Fibroblast of skin of left biceps (primary cell): ENCODE measurements around the gene HPX.

Experiments
- DNase-seq, 2 experiments: peaks; one replicate each; pipeline ENCODE4 v3.0.0-alpha.2; 2013; ENCODE audit warnings: low read depth in 2 of 2

Gene HPX, protein sequence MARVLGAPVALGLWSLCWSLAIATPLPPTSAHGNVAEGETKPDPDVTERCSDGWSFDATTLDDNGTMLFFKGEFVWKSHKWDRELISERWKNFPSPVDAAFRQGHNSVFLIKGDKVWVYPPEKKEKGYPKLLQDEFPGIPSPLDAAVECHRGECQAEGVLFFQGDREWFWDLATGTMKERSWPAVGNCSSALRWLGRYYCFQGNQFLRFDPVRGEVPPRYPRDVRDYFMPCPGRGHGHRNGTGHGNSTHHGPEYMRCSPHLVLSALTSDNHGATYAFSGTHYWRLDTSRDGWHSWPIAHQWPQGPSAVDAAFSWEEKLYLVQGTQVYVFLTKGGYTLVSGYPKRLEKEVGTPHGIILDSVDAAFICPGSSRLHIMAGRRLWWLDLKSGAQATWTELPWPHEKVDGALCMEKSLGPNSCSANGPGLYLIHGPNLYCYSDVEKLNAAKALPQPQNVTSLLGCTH

DNA sequence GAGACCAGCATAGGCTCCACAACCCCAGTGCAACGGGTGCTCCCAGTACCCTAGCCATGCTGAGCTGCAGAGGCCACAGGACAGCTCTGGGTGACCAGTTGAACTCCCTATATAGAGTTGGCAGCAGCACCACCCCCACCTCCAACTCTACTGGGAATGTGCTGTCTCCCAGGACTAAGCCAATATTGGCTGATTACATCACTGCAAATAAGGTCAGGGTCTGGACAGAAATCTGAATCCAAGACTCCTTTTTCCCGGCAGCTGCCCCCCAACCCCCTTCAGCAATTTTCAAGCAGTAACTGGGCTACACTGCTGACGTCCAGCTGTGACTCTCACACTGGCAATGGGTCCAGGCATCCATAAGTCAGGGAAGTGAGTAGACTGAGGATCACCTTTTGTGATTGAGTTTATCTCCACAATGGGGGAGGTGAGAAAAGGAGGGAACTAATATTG, at the start of gene HPX:
Gene HPX (minus strand): TSS at position 82 of the 453 bp plus-strand sequence. CDS start 24 bp downstream, at position 58.
- no peak for DNase-seq

DNA sequence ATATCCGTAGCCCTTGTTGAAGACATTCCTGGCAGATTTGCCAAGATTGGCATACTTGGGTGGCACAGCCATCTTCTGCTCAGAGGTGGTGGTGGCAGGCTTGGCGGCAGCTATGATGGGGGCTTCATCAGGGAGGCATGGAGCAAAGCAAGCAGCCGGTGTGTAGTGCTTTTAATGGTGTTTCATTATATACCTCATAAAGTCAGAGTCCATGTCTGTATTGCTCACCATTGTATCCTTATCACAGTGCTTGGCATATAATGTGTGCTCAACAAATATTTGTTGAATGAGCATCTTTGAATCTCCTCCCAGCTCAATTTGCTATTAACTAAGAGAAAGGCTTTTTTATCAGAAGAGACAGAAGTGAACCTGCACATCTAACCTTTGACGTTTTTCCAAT, 48.5 kb upstream of the HPX start:
- no peak for DNase-seq

DNA sequence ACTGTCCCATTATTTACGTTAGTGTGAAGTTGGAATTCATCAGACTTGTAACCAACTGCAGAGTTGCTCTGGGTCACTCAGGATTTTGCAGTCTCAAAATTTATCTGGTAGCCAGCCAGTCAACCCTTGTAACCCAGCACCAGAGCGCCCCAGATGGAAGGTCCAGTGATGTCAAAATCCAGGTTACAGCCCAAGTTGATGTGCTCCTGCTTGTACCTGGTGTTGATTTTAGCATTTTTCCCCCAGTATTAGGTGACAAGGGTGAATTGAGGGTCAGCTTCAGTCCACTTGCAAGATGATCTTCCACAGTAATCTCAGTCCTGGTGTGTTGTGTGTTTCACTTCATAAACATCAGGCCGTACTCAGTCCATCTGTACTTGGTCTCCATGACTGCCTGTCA, 48.0 kb upstream of the HPX start:
- DNase-seq, result no peak

DNA sequence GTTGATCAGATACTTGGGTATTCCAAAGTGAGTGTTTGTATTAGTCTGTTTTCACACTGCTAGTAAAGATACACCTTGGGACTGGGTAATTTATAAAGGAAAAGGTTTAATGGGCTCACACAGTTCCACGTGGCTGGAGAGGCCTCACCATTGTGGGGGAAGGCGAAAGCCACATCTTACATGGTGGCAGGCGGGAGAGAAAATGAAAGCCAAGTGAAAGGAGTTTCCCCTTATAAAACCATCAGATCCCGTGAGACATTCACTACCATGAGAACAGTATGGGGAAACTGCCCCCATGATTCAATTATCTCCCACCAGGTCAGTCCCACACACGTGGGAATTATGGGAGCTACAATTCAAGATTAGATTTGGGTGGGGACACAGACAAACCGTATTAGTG, 47.6 kb upstream of the HPX start:
- no peak for DNase-seq

DNA sequence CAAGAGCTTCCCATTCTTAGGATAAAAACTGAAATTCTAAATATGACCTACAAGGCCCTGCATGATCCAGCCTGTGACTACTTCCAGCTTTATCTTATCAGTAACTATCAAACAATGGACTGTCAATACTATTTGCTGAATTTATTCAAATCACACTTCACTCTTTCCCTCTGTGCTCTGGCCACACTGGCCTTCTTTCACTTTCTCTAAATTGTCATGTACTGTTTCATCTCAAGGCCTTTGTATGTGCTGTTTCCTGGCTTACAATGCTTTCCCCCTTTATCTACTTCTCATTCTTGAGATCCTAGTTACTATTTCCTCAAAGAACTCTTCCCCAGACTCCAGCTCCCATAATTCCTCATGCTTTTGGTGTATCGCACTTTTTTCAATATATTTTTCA, 46.2 kb upstream of the HPX start:
- DNase-seq, result no peak

DNA sequence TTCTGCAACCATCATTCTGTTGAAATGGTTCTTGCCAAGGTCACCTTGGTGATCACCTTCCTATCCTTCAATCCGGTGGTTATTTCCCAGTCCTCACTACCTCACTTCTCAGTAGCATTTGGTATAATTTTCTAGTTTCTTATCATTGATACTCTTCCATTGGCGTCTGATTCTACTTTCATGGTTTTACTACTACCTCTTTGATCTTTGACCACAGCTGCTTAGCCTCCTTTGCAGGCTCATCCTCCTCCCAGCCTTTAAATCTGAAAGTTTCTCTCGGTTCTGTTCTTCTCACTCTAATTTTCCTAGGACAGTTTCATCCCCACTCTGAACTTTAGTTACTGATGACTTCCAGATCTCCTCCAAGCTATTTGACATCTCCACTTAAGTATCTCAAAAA, 45.5 kb upstream of the HPX start:
- DNase-seq, result no peak

DNA sequence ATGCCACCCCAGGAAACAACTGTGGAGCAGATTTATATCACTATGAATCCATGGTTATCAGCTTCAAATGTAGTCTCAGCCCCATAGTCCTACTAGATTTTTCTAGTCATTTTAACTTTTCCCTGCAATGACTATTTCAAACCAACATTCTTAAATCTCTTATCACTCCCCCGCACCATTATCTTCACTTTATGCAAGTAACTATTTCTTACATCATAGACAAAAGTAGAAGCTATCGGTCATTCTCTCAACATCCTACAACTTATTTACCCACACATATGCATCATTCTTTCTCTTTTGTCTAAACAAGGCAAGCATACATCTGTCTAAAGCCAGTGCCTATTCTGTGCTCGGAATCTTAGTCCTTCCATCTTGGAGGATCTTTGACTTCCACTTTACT, 44.9 kb upstream of the HPX start:
- DNase-seq, result no peak

DNA sequence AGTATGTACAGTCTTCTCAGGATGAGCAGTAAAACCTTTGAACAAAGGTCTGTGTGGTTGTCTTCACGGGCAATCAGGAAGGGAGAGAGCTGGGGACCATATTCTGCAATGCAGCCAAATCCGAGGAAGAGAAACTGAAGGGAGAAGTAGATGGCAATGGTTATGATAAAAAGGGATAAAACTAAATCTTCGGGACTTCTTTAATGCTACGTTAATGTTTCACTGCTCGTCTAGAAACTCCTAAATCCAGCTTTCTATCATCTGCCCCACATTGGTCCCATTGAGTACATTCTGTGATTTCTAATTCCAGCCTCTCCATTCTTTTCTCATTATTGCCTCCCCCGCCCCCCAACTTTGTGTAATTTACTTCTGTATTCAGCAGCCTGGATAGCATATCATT, 42.2 kb upstream of the HPX start:
- DNase-seq, result no peak

DNA sequence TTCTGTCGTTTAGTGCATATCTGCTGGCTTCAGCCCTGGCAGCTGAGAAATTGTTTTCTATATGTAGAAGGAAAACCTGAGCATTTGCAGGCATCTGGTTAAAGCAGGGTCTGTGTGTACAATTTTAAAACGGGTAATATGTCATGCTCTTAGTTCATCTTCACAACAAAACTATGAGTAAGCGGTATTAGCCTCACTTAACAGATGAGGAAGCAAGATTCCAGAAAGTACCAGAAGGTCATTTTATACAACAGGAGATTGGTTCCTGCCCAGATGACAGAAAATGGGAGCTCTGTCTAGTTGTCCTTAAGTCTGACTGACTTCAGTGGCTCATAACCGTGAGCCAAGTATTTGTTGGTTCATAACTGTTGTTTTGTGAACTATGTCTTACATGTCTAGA, 41.7 kb upstream of the HPX start:
- DNase-seq, result no peak

DNA sequence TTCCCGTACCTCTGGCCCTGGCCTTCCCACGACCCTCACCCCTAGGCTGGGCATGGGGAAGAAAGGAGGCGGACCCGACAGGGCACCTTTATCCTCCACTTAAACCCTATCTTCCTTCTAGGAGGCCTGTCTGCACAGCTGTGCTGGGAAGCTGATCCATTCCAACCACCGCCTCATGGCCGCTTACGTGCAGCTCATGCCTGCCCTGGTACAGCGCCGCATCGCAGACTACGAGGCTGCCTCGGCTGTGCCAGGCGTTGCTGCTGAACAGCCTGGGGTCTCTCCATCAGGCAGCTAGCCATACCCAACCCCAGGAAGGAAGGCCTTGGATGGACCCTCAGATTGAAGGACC, 41.1 kb upstream of the HPX start:
- no peak for DNase-seq

DNA sequence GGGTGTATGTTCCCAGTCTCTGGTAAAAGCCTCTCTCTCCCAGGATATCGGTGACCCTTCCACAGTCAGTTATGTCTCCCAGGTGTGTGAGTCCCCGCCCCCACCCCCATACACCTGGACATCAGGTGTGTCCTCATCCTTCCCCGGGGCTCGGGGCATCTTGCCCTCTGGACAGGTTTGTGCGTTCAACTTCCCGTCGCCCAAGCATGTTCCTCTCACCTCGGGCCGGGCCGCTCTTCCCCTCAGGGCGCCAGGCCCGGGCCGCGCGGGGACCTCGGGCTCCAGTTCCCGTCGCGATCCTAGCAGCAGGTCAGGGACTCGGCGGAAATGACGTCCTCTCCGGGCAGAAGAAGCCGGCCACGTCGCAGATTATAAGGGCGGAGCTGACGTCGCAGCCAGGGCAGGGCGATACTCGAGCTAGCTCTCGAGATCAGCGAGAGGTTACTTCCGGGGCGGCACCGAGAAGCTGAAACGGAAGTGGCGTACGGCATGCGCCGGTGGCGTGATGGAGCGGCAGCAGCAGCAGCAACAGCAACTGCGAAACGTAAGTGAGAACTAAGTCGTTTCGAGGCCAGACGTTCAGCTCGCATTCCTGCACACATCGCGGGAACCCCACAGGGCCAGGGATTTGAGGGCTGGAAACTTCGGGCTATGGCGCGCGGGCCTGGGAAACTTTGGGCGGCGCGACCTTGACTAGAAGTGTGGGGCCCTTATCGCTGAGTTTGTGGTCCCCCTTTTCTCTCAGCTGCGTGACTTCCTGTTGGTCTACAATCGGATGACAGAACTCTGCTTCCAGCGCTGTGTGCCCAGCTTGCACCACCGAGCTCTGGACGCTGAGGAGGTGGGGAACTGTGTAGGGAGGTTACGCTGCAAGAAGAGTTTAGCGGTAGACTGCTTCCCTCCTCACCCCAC, 40.5 kb upstream of the HPX start, which contains the start of the genes ARFIP2 and TIMM10B:
Gene ARFIP2 (minus strand): TSS at position 320 of the 912 bp plus-strand sequence. CDS start 910 bp downstream, outside the sequence.
Gene TIMM10B (plus strand): TSS at position 490 of the 912 bp plus-strand sequence. CDS start 16 bp downstream, at position 506.
- DNase-seq, result peak; percentile 89 to 93

DNA sequence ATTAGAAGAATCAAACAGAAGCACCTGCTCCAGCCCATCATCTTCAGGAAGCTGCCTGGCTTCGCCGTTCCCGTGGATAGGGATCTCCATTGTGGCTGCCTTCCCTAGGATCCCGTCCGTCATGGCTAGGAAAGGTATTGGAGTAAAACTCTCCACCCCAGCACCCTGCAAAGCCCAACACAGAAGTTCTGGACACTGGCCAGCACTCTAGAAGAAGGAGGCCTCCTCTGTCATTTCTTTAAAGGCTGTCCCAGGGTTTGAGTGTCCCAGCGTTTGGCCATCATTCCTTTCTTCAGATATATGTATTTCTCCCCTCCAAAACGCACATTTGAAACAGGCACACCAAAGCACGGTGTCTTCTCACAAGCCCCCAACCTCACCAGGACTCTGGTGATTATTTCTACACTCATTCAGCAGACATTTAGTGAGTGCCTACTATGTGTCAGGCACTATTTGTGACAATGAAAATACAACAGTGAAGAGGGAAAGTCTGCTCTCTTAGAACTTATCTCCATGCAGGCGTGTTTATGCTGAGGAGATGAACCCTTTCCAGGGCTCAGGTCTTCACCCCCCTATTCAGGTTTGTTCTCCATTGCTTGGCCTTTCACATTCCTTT, 39.6 kb upstream of the HPX start:
- DNase-seq, result no peak

DNA sequence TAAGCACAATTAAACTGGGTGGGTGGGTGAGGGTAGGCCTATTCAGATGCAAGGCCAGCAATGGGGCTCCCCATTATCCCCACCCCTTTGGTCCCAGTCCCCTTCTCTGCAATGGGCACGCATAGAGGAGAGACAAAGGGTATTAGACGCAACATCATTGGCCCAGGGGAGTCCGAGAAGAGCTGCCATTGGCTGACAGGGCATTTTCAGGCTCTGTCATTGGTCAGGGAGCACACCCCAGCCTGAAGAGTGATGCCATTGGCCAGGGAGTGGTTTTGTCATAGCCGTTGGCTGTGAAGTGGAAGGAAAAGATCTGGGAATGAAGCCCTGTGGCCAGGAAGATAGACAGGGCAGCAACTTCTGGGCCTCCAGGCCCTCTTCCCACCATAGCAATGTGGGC, 35.8 kb upstream of the HPX start:
- no peak for DNase-seq

DNA sequence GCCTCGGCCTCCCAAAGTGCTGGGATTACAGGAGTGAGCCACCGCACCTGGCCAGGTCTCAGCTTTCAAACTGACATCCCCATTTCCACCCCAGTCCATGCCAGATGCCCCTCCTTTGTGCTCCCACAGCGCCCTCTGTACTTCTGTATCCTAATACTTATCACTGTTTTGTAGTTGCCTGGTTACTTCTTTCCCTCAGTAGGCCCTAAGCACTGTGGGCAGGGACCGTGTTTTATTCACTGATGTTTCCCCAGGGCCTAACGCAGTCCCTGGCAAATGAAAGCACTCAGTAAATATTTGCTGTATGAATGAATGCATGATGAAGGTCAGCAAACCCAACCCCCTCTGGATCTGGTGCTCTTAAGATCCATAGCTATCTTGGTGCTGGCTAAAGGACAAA, 35.1 kb upstream of the HPX start:
- no peak for DNase-seq

DNA sequence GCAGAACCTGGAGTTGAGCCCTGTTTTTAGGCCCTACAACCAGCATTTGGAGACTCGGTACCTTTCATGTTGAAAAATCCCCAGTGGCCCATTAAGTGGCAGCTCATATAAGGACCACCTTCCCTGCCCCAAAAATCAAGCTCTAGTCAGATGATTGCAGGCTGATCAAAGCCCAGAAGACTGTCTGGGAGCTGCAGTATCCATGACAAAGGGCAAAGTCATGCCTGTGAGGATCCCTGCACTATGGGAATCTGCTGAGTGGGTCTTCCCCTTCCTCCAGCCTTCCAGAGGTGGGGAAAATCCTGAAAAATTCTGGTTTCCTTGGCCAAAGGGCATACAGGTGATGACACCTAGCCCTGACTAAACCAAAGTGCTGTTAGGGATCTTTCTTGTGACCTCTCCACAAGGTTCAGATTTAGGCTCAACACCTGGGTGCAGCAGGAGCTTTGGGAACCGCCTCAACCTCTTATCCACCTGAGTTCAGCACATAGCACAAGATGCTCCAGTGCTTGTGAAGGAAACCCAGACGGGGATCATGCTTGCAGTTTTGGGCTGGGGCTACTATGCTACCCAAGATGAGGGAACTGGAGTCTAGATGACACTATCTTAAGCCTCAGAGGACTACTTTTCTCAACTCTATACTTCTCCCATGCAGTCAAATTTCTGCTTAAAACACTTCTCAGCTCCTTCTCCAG, 34.2 kb upstream of the HPX start:
- no peak for DNase-seq

DNA sequence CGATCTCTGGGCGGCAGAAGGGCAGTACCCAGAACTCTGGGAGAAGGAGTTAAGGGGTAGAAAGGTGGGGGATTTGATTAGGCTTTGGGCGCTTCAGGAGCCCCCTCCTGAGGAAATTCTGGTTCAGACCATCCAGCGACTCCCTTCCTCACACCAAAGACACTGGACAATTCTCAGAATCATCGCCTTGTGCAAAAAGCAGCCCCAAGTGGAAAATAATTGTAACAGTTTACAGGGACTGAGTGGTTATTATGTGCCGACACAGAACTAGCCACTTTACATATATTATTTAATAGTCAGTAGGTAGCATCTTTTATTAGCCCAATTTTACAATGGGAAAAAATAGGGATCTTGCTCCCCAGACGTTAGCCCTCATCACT, 33.6 kb upstream of the HPX start:
- no peak for DNase-seq

DNA sequence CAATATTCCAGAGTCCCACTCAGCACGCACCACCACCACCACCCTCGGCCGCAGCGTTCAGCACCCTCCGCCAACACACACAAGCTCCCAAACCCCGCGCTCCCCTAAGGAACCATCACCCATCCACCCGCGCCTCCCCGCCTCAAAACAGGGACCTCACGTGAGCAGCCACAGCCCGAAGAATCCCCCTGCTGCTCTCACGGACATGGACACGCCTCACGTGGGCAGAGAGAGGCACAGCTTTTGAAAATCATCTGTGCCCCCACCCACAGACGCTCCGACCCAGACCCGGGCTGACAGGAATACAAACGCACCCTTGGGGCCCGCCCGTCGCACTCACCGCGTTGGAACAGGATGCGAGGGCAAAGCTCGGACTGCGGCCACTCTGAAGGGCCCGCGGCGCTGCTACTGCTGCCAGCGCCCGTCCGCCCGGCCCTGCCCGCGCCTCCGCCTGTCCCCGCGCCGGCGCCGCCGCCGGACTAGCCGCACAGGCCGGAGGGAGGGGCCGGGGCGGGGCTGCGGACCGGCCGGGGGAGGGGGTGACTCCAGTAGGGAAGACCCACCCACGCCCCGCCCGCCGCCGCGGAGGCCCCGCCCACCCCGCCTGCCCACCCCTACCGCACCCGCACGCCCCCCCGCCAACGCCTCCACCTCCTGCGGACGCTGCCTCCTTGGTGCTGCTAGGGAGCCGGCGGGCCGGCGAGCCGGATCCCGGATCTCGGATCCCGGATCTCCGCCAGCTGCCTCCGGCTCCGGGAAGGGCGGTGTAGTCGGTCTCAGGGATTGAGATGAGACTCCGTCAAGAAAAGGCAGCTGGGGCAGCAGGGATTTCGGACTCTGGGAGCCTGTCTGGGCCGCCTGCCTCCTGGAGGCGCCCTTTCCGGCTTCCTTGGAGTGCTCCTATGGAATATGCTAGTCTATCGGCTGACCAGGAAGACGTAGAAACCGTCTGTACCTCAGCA, 32.9 kb upstream of the HPX start, which contains the start of gene TRIM3:
Gene TRIM3 (minus strand): TSS at position 491 of the 962 bp plus-strand sequence. CDS start 8,246 bp downstream, outside the sequence.
- DNase-seq, result peak; percentile 54 to 64

DNA sequence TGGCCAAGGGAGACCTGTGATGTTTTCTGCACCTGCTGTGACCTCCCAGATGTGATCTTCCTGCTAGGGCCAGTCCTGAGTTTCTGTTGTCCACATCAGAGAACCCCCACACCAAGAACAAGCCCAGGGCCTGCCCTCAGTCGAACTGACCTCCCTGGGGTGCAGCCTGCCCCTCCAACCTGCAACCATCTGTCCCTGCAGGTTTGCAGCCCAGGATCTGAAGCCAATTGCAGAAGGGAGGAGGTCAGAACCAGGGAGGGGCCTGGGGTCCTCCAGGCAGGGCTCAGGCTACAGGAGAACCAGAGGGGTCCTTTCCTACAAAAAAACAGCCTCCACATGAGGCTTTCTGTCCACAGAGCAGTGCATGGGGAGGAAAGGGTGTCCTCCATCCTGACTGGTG, 32.1 kb upstream of the HPX start:
- DNase-seq, result no peak

DNA sequence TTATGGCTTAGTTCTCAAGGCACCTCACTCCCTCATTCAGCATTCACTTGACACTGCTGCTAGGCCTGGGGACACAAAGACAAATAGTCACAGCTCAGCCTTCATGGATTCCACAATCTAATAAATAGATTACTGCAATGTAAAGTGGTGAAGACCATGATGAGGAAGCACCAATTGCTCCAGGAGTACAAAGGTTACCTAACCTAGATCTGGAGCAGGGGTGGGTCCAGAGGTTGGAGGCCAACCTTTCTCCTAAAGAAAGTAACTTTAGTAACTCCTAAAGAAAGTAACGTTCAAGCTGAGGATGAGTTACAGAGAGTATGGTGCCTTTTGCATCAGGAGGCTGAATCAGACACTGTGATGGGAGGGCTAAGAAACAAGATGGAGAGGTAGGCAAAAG, 28.8 kb upstream of the HPX start:
- no peak for DNase-seq
